Measurements from ENCODE around the gene TAF1B.

TAF1B gene

GRCh38 chr2:9821805-9822445 lies 21.3 kb upstream of the TAF1B start:
- Mint-ChIP-seq H3K9me3 (no peaks in the 10 kb centered on the region), H3K4me3 (no peak overlapping the region), H3K27ac (no peak overlapping the region), H3K4me1 (no peaks in the 10 kb centered on the region), H3K27me3 (ENCODE audit: low read depth) (peaks cover 4% of the 10 kb centered on the region), H3K36me3 (ENCODE audit: low read depth) (no peaks in the 10 kb centered on the region)
- TF ChIP-seq CTCF (IDR thresholded peaks at IDR 0.05; ENCODE audit: unreplicated experiment in 3 of 3) = no peak

DNA sequence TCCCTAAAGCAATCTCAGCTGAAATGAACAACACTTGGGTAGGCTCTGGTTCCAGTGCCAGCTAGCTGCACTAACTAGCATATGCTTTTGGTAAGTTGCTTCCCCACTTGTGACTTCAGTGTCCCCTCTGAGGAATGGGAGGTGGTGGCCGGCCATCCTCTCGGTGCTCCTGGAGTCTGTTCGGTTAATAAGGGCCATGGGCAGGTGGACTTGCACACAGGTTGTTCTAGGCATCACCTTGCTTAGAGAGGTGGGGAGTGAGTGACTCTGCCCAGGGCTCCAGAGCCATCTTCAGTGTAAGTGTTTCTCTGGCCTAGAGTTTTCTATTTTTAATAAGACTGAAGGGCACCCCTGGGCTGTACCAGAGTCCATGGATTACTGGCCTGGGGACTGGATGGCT lies 18.8 kb upstream of the TAF1B start:
- no peaks in the 10 kb centered on the region for H3K9me3 Mint-ChIP-seq
- H3K4me3 Mint-ChIP-seq = no peak overlapping the region

DNA sequence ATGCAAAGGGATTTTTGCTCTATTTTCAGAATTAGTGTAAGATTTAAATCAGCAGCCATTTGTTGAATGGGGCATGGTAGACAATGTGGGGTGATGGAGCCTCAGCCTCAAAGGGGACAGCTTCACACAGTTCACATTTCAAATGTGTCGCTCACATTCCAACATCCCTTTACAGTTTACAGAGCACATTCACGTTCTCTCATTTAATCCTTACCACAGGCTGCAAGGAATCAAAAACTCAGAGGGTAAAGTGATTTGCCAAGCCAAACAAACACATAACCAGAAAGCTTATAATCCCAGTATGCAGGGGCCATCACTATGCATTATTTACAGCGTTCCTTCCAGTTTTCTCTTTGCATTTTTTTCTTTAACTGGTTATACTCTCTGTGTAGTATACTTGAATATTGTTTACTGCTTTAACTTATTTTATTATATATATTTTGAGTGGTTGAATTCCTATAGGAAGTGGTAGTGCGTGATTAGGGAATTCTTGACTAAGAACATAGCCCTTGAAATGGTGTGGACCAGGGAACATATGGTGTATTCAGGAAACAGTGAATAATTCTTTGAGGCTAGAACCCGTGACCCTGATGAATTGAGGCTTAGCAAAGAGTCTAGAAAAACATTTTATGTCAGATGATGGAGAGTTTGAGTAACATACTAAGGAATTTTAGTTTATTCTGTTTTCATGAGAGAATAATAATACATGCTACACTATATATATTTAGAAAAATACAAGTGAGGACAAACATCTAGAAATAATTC lies 18.1 kb upstream of the TAF1B start:
- Mint-ChIP-seq H3K27me3 (ENCODE audit: low read depth) (peaks cover 14% of the 10 kb centered on the region), H3K27ac (peak overlapping the region in 2 of 3 experiments; percentile 47 to 59), H3K4me1 (no peaks in the 10 kb centered on the region), H3K36me3 (ENCODE audit: low read depth) (no peaks in the 10 kb centered on the region), H3K4me3 (no peak overlapping the region), H3K9me3 (no peaks in the 10 kb centered on the region)
- TF ChIP-seq CTCF (IDR thresholded peaks at IDR 0.05; ENCODE audit: unreplicated experiment in 3 of 3) = no peak

More for the DNA sequence above, 18.8 kb upstream of the TAF1B start:
- Mint-ChIP-seq H3K36me3 (ENCODE audit: low read depth) (no peaks in the 10 kb centered on the region), H3K27ac (no peak overlapping the region), H3K4me1 (no peaks in the 10 kb centered on the region), H3K27me3 (ENCODE audit: low read depth) (peaks cover 9% of the 10 kb centered on the region)
- TF ChIP-seq CTCF (IDR thresholded peaks at IDR 0.05; ENCODE audit: unreplicated experiment in 3 of 3) = no peak

DNA sequence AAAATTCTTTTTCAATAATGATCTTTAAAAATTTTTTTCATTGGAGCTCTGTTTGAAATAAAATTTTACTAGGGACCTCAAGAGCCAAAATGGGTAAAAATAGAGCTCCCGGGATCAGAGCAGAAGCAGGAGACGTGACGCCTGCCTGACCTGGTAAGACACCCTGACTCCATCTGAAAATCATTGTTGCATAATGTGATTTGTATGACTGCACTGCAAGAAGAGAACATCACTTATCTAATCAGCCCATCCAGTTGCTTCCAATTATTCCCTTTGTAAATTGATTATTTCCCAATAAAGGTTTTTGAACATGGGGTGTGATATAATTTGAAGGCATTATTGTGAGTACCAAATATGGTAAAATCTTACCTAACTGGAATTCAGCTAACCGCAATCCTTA lies 17.1 kb upstream of the TAF1B start:
- Mint-ChIP-seq H3K9me3 (no peaks in the 10 kb centered on the region), H3K27ac (no peak overlapping the region), H3K4me3 (no peak overlapping the region), H3K36me3 (ENCODE audit: low read depth) (no peaks in the 10 kb centered on the region), H3K27me3 (ENCODE audit: low read depth) (peaks cover 15% of the 10 kb centered on the region), H3K4me1 (no peaks in the 10 kb centered on the region)
- TF ChIP-seq CTCF (IDR thresholded peaks at IDR 0.05; ENCODE audit: unreplicated experiment in 3 of 3) = no peak

DNA sequence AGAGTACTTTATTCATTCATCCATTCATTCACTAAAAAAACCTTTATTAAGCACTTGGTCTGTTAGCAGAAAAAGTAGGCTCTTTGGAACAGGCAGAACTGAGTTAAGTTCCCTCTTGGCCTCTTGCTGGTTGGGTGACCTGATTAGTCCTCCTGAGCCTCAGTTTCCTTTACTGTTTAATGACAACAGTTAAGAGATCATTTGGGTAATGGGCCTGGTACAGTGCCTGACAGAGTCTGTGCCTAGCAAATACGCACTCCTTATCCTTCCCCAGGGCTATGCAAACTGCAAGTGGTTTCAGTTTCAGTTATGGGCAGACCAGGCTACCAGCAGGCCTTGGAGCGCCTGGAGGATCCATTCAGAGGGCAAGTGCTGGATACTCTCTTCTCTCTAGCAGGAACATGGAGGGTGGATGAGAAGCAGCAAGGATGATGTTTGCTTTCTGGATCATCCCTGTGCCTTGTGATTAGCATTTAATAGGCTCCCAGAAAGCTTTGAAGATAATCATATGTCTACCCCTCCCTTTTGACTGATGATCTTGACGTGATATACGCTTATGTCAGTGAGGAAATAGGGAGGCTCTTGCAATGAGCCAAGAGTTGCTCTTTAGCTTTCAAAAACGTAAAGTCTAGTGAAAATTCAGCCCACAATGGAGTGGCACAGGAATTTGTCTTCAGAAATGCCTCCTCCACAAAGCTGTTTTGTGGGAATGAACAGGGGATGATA lies 12.4 kb upstream of the TAF1B start:
- H3K4me1 Mint-ChIP-seq = no peaks in the 10 kb centered on the region
- H3K27ac Mint-ChIP-seq = peak overlapping the region in 1 of 3 experiments; percentile 7
- H3K27me3 Mint-ChIP-seq (ENCODE audit: low read depth) = peaks cover 20% of the 10 kb centered on the region
- no peak for TF ChIP-seq CTCF (IDR thresholded peaks at IDR 0.05; ENCODE audit: unreplicated experiment in 3 of 3)
- no peak overlapping the region for H3K4me3 Mint-ChIP-seq
- no peaks in the 10 kb centered on the region for H3K36me3 Mint-ChIP-seq (ENCODE audit: low read depth)
- H3K9me3 Mint-ChIP-seq = no peaks in the 10 kb centered on the region

Data from nephron (organoid).